ENCODE results near the gene PODXL.

DNA sequence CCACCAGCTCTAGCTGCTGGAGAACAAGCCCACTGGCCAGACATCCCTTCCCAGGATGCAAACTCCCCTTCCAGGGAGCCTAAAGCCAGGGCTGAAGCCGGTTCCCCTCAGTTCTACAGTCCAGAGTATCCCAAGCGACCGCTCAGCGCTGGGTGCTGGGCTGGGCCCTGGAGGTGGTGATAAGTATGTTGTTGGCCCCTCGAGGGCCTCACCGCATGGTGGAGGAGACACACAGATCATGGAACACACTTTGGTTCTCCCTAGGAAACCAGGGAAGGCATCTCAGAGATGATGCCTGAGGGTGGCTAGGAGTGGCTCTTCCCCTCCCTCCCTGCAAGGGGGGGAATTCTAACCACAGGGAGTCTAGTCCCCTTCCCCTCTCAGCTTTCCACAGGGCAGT, 4.4 kb downstream of the PODXL start:
- TF ChIP-seq FOXK2 (IDR thresholded peaks at IDR 0.05), result no peak
- TF ChIP-seq ARNT (IDR thresholded peaks at IDR 0.05), result no peak
- no peak for TF ChIP-seq LEF1 (IDR thresholded peaks at IDR 0.05; ENCODE audit: borderline replicate concordance)
- no peak for TF ChIP-seq ZNF384 (IDR thresholded peaks at IDR 0.05)
- no peak for TF ChIP-seq TARDBP (IDR thresholded peaks at IDR 0.05)
- no peak for TF ChIP-seq HDGF (IDR thresholded peaks at IDR 0.05; ENCODE audit: borderline replicate concordance)
- TF ChIP-seq BHLHE40 (IDR thresholded peaks at IDR 0.05; ENCODE audit: borderline replicate concordance), result no peak
- TF ChIP-seq, protein P1, sequence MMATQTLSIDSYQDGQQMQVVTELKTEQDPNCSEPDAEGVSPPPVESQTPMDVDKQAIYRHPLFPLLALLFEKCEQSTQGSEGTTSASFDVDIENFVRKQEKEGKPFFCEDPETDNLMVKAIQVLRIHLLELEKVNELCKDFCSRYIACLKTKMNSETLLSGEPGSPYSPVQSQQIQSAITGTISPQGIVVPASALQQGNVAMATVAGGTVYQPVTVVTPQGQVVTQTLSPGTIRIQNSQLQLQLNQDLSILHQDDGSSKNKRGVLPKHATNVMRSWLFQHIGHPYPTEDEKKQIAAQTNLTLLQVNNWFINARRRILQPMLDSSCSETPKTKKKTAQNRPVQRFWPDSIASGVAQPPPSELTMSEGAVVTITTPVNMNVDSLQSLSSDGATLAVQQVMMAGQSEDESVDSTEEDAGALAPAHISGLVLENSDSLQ (IDR thresholded peaks at IDR 0.05), result no peak
- no peak for TF ChIP-seq ELF4 (IDR thresholded peaks at IDR 0.05)
- TF ChIP-seq SUZ12 (IDR thresholded peaks at IDR 0.05), result no peak
- TF ChIP-seq FOXM1 (IDR thresholded peaks at IDR 0.05; ENCODE audit: borderline replicate concordance), result no peak
